ENCODE measurements around the gene UBC. TPM values are rescaled to one million over a fixed set of nuclear protein-coding genes. Genes with fewer than 3 reads are reported as not detected.

The UBC gene
- total RNA-seq, 1 donor from 2014 or later = 1,214 TPM

GRCh38 chr12:124874988-124875802, 39.3 kb downstream of the UBC start:
- TF ChIP-seq CTCF (IDR thresholded peaks at IDR 0.05; ENCODE audit: insufficient read depth, low read depth, low read length) = no peak
- TF ChIP-seq EZH2 (IDR thresholded peaks at IDR 0.05; ENCODE audit: insufficient read depth, low read length) = no peak

GRCh38 chr12:124874188-124874587, 40.3 kb downstream of the UBC start:
- Histone ChIP-seq H3K79me2 (ENCODE audit: insufficient read depth, low read length) (no peaks in the 10 kb centered on the region), H2AFZ (ENCODE audit: low read depth, low read length) (no peak overlapping the region), H3K4me3 (ENCODE audit: insufficient read depth, low read depth, low read length) (no peak overlapping the region), H4K20me1 (ENCODE audit: insufficient read depth, low read length) (no peaks in the 10 kb centered on the region), H3K4me1 (ENCODE audit: insufficient read depth, low read length) (no peaks in the 10 kb centered on the region), H3K9me3 (ENCODE audit: insufficient read depth, low read depth, low read length) (no peaks in the 10 kb centered on the region), H3K27ac (ENCODE audit: low read depth, low read length) (no peak overlapping the region), H3K9ac (ENCODE audit: low read length) (no peak overlapping the region), H3K4me2 (ENCODE audit: low read length) (no peak overlapping the region), H3K27me3 (ENCODE audit: insufficient read depth, low read length) (no peaks in the 10 kb centered on the region), H3K36me3 (ENCODE audit: insufficient read depth, low read length) (no peaks in the 10 kb centered on the region)
- H3K27me3 Mint-ChIP-seq (ENCODE audit: low read depth, unreplicated experiment) = peaks cover 12% of the 10 kb centered on the region
- H3K36me3 Mint-ChIP-seq (ENCODE audit: low read depth, unreplicated experiment) = peaks cover 7% of the 10 kb centered on the region
- FAIRE-seq (no peak), DNase-seq (ENCODE audit: low read depth) (no peak)
- TF ChIP-seq CTCF (IDR thresholded peaks at IDR 0.05; ENCODE audit: insufficient read depth, low read depth, low read length) (no peak), EZH2 (IDR thresholded peaks at IDR 0.05; ENCODE audit: insufficient read depth, low read length) (no peak)
- no peak overlapping the region for H3K27ac Mint-ChIP-seq (ENCODE audit: unreplicated experiment)
- no peak overlapping the region for H3K4me3 Mint-ChIP-seq (ENCODE audit: unreplicated experiment)
- peaks cover 1% of the 10 kb centered on the region for H3K9me3 Mint-ChIP-seq (ENCODE audit: unreplicated experiment)
- peaks cover 6% of the 10 kb centered on the region for H3K4me1 Mint-ChIP-seq (ENCODE audit: low read depth, unreplicated experiment)

More at GRCh38 chr12:124874988-124875802, 39.3 kb downstream of the UBC start:
- no peaks in the 10 kb centered on the region for H4K20me1 ChIP-seq (ENCODE audit: insufficient read depth, low read length)
- H3K9ac ChIP-seq (ENCODE audit: low read length) = no peak overlapping the region
- no peak overlapping the region for H3K4me3 ChIP-seq (ENCODE audit: insufficient read depth, low read depth, low read length)
- DNase-seq (ENCODE audit: low read depth) (no peak), FAIRE-seq (no peak)
- no peaks in the 10 kb centered on the region for H3K36me3 ChIP-seq (ENCODE audit: insufficient read depth, low read length)
- no peaks in the 10 kb centered on the region for H3K27me3 ChIP-seq (ENCODE audit: insufficient read depth, low read length)
- no peak overlapping the region for H3K27ac ChIP-seq (ENCODE audit: low read depth, low read length)
- H3K9me3 ChIP-seq (ENCODE audit: insufficient read depth, low read depth, low read length) = no peaks in the 10 kb centered on the region
- H3K9me3 Mint-ChIP-seq (ENCODE audit: unreplicated experiment) = peaks cover 1% of the 10 kb centered on the region
- H3K27ac Mint-ChIP-seq (ENCODE audit: unreplicated experiment) = no peak overlapping the region
- H2AFZ ChIP-seq (ENCODE audit: low read depth, low read length) = no peak overlapping the region
- peaks cover 12% of the 10 kb centered on the region for H3K27me3 Mint-ChIP-seq (ENCODE audit: low read depth, unreplicated experiment)
- peaks cover 6% of the 10 kb centered on the region for H3K4me1 Mint-ChIP-seq (ENCODE audit: low read depth, unreplicated experiment)
- no peaks in the 10 kb centered on the region for H3K4me1 ChIP-seq (ENCODE audit: insufficient read depth, low read length)
- H3K4me2 ChIP-seq (ENCODE audit: low read length) = no peak overlapping the region
- H3K79me2 ChIP-seq (ENCODE audit: insufficient read depth, low read length) = no peaks in the 10 kb centered on the region
- peaks cover 7% of the 10 kb centered on the region for H3K36me3 Mint-ChIP-seq (ENCODE audit: low read depth, unreplicated experiment)
- no peak overlapping the region for H3K4me3 Mint-ChIP-seq (ENCODE audit: unreplicated experiment)
